HG03066 (cell line): ENCODE measurements around the gene INTS1.
"Not testable (repeated sequence)": the region's sequence is repeated elsewhere in the genome, so short reads cannot be mapped to it uniquely, and the experiment has no call there.

Experiments
- ATAC-seq: cut with Tn5 transposase; IDR thresholded peaks from one replicate; pipeline ENCODE4 v1.9.1; 2021; ENCODE audit warnings: low read depth; ENCODE audit not compliant: unreplicated experiment

The INTS1 gene

DNA sequence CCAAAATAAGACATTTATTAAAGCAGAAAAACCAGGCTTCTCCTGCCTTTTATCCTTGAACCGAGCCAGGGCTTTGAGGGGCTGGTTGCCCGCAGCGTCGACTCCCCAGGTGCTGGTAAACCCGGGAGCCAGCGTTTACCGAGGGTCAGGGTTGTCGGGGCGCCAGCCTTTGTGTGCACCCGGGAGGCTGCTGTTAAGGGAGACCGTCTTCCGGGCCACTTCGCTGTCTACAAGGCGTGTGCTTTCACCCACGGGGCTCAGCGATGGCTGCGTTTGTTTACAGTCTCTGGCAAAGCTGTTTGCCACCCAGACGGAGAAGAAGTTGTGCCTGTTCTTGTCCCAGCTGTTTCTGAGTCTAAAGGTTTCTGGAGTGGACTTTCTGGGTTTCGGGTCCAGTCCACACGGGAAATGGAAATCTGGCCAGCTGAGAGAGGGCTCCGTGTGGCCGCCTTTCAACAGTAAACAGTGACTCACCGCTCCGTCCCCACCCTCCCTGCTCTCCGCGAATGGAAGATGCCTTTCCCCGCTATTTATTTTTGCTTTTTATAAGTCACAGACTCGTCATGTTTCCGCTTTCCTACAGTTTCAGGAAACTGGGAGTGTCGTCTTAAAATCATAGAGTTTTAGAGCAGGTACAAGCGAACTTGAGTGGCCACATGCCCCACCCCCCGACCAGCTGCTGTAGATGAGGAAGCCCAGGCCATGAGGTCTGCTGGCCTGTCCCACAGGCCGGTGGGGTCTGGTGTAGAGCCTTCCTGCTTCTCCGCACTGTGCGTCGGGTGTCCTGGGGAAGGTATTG, 28.5 kb upstream of the INTS1 start:
- no peak for ATAC-seq

DNA sequence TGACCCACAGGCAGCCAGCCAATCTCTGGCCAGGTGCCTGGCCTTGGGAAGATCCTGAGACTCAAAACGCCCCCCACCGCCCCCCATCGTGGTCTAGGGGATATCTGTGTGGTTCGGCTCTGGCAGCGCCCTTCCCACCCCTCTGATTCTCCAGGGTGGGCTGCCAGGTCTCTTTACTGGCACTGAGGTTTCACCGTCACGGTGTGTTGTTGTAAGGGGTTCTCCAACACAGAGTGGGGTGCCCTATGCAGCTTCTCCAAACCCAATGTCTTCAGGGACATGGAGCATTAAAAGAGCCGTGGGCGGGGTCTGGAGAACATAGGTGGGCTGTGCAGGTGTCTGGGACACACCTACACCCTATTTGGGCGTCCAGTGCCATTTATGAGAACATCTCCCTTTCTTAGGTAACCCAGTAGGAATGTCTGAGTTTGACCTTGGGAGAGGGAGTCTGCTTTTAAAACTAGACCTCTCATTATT, 27.8 kb upstream of the INTS1 start:
- no peak for ATAC-seq

DNA sequence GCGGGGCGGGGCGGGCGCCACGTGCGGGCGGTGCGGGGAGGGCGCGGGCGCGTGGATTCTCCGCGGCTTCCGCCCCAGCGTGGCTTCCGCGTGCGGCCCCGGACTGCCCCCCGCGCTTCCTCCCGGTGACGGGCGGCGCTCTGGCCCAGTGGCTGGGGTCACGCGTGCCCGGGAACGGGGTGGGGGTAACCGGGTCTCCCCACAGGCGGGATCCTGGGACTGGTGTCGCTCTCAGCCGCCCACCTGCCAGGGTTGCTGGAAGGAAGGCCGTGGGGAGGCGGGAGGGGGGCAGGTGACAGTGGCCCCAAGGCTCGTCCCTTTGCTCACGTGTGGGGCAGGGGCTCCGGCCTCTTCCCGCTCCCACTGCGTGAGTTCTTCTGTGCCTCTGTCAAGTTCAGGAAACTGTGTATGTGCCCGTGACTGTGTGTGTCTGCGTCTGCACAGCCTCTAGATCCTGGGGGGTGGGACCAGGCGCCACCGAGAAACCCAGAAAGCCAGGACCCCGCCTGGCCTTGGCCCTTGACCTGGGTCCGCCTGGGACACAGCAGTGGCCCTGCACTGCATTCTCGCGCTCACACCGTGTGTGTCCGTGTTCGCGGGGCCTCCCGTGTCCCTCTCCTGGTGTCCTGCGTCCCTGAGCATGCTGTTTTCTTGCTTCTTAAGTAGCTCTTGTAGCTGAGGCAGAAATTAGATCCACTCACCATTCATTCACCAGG, 27.2 kb upstream of the INTS1 start:
- ATAC-seq = no peak

DNA sequence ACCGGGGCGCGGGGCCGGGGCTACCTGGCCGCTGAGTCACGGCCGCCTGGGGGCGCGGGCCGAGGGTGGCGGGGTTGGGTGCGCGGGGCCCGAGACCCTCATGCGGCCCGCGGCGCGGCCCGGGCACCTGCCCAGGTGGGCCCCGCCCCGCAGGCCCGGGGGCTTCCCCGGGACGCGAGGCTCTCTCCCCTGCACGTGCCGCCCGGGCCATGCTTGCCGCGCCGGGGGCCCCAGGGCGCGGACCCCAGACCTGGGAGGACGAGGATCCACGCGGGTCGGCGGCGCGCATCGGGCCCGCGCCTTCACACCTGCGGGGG, 26.7 kb upstream of the INTS1 start:
- no peak for ATAC-seq

DNA sequence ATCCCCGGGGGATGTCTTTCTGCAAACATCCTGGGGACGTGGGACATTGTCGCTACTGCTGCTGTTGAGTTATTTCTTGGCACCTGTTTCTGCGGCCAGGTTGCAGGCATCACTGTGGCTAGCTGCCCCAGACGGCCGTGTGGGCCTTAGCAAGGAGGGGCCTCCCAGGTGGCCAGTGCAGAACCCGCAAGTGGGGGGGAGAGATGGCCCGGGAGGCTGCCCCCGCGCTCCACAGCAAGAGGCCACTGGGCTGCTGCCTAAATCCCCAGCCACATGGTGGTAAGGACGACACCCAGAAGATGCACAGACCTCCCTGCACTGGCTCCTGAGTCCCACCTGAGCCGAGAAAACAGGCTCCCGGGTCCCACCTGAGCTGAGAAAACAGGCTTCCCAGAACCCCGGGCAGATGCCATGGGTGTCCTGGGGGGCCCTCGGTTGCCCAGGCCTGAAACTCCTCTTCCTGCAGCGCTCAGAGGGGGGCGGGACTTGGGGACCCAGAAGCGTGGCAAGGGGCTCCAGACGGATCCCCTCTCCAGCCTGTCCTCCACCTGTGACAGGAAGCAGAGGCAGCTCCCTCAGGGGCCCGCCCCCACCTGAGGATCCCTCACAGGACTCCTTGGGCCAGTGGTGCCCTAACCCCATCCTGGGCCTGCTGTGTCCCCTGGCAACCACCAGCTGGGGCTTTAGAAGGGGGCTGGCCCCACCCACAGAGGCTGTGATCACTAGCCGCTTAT, 25.4 kb upstream of the INTS1 start:
- ATAC-seq = no peak

DNA sequence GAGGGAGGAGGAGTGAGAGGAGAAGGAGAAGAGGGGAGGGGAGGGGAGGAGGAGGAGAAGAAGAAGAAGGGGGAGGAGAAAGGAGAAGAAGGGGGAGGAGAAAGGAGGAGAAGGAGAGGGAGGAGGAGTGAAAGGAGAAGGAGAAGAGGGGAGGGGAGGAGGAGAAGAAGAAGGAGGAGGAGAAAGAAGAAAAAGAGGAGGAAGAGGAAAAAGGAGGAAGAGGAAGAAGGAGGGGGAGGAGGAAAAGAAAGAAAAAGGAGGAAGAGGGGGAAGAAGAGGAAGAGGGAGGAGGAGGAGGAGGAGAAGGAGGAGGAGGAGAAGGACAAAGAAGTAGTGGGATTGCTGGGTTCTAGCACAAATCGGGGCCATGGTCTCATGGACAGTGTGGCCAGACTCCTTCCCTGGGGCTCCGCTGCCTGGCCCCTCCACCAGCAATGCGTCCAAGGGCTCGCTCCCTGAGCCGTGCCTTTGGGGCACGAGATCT, 22.1 kb upstream of the INTS1 start:
- ATAC-seq = no peak

DNA sequence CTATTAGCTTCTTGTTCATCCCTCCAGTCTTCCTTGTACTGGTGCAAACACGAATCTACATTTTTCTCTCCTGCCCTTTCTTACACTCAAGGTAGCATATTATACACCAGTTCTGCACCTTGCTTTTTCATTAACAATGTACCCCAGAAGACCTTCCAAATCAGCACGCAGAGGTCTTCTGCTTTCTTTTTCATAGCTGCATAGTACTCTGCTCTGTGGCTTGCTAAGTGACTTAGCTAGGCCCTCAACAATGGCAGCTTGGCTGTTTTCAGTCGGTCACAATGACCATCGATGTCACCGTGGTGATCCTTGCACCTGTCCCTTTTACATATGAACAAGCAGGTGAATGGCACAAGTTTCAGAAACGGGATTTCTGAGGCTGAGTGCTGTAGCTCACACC, 21.2 kb upstream of the INTS1 start:
- ATAC-seq = no peak

DNA sequence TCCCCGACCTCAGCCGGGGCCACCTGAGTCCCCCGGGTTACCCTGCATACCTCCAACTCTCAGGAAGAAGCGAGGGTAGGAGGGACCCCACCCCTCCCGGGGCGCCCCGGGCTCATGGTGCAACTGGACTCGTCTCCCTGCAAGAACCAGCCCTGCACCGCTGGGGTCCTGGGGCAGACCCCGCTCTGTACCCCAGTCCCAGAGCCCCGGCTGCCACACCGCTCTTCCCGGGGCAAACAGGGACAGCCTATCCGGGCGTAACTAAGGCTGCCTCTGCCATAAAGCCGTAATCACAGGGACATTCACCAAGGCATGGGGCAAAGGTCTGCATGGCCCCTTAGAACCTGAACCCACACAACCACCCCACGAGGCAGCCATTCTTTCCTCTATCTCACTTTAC, 19.7 kb upstream of the INTS1 start:
- ATAC-seq = no peak

DNA sequence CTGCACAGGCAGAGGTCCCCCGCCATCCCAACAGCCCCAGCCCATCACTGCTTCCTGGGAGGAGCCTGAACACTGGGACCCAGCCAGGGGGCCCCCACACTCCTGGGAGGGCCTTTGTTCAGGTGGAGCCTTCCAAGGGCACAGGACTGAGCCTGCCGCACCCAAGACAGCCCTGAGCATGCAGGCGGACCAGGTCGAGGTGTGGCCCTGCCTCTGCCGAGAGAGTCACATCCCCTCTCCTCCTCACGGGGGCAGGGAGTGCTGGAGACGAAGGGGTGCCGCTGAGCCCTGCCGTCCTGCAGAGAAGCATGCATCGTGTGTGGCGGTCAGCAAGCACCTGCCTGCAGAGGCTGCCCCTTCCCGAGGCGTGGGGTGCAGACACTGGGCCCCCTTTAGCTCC, 19.0 kb upstream of the INTS1 start:
- no peak for ATAC-seq

DNA sequence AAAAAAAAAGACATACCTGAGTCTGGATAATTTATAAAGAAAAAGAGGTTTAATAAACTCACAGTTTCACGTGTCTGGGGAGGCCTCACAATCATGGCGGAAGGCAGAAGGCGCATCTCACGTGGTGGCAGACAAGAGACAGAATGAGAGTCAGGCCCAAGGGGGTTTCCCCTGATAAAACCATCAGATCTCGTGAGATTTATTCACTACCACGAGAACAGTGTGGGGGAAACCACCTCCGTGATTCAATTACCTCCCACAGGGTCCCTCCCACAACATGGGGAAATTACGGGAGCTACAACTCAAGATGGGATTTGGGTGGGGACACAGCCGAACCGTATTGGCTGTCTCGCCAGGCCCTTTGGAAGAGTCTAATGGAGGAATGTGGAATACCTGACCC, 17.3 kb upstream of the INTS1 start:
- no peak for ATAC-seq

DNA sequence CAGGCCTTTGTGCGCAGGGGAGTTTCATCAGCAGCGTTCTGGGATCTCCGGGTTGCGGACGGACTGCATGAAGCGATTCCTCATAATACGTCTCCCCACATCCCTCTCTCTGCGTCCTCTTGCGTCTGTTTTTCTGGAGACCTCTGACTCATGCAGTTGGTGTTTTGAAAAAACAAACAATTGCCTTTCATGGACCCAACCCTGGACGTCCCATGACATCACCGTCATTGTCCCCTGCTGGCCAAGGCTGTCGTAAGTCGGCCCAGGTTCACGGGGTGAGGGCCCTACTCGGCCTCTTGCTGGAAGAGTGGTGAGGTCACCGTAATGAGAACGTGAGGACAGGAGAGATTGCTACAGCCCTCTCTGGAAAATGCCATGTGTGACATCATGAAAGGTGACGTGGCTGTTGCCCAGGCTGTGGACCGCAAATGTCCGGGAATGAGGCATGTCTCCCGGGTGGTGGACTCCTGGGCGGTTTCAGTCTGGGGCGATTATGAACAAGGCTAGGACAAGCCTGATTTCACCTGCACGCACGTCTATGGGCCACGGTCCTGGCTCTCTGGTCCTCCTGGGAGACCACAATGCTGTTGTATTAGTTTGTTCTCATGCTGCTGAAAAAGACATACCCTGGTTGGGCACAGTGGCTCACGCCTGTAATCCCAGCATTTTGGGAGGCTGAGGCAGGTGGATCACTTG, 16.5 kb upstream of the INTS1 start:
- ATAC-seq = no peak

DNA sequence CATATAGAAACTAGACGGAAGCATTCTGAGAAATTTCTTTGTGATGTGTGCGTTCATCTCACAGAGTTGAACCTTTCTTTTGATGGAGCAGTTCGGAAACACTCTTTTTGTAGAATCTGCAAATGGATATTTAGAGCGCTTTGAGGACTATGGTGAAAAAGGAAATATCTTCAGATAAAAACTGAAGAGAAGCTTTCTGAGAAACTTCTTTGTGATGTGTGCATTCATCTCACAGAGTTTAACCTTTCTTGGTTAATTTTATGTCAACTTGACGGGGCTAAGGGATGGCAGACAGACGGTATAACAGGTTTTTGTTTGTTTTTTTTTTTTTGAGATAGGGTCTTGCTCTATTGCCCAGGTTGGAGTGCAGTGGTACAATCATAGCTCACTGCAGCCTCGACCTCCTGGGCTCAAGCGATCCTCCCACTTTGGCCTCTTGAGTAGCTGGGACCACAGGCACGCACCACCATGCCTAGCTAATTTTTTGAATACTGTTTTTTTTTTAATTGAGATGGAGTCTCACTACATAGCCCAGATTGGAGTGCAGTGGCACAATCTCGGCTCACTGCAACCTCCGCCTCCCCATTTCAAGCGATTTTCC, 15.2 kb upstream of the INTS1 start:
- ATAC-seq = not testable (repeated sequence)

DNA sequence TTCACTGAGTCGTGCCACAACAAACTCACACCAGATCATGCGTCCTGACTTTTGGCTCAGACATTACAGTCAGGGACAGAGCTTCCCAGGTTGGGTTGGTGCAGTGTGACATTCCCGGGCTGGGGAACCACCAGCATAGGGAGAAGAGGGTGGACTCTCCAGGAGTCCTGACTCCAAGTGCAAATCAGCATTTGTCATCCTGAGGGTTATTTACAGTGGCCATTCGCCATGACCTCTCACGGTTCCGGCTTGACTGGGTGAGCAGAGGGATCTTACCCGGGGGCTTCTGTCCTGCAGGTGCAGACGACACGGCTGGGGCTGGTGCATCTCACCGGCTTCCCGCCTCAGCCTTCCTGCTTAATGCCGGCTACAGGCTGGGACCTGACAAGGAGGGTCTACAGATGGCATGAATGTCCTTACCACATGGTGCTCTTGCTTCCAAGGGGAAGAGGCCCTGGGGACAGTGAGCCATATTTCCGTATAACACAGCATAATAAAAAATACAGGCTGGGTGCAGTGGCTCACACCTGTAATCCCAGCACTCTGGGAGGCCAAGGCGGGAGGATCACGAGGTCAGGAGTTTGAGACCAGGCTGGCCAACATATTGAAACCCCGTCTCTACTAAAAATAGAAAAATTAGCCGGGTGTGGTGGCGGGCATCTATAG, 12.5 kb upstream of the INTS1 start:
- ATAC-seq = no peak

DNA sequence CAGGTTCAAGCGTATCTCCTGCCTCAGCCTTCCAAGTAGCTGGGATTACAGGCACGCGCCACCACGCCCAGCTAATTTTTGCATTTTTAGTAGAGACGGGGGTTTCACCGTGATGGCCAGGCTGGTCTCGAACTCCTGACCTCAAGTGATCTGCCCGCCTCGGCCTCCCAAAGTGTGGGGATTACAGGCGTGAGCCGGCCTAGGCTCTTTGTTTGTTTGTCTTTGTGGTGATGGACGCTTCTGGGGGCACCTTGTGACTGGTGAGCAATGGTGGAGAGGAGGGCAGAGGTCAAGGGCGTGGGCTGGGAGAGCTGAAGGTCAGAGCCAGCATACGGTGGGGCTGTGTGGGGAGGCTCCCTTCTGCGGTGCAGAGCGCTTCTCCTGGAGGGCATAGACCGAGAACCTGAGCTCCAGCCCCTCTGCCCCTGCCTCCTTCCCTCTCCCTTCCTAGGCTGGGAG, 11.3 kb upstream of the INTS1 start:
- not testable (repeated sequence) for ATAC-seq

DNA sequence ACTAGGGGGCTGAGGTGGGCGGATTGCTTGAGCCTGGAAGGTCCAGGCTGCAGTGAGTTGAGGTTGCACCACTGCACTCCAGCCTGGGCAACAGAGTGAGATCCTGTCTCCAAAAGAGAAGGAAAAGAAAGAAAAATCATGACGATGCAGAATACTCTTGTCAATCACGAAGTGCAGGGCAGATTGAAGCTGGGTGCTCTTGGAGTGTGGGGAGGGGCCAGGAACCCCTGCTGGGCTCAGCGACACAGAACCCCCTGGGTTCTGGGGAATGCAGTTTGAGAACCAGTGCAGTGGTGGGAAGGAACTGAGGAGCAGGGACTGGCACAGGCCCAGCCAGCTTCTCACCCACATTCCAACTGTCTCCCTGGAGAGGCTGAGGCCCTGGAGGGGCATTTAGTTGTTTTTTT, 10.8 kb upstream of the INTS1 start:
- no peak for ATAC-seq

DNA sequence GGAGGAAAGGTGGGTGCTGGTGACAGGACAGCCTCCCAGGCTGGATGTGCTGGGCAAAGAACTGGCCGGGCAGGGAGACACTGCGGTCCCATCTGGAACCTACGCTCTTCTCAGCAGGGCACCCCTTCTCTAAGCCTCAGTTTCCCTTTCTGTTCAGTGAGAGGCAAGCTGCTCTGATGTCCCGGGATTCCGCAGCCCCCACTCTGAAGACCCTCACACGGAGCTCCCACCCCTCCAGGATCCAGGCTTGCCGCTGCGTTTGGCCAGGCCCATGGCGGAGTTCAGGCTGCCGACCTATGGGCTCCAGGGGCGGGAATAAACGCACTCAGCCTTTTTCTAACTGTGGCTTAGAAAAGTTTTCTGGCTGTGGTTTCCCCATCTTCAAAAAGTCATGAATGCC, 10.2 kb upstream of the INTS1 start:
- ATAC-seq = no peak

DNA sequence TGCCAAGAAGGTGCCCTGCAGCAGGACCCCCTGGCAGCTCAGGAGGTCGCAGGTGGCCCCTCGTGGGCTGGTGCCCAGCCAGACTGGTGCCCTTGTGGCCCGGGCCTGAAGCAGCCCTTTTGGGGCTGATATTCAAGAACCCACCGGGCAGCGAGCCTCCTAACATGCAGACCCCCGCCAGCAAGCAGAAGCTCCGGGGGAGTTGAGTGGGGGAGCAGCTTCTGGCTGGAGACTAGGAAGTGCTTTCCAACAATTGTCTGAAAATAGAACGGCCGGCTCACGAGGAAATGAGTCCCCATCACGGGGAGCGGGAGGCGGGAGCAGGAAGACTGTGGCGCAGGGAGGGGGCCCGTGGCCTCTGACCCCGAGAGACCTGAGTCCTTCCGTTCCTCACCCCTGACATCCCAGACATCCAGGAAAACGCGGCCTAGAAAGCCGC, 9.5 kb upstream of the INTS1 start:
- no peak for ATAC-seq

DNA sequence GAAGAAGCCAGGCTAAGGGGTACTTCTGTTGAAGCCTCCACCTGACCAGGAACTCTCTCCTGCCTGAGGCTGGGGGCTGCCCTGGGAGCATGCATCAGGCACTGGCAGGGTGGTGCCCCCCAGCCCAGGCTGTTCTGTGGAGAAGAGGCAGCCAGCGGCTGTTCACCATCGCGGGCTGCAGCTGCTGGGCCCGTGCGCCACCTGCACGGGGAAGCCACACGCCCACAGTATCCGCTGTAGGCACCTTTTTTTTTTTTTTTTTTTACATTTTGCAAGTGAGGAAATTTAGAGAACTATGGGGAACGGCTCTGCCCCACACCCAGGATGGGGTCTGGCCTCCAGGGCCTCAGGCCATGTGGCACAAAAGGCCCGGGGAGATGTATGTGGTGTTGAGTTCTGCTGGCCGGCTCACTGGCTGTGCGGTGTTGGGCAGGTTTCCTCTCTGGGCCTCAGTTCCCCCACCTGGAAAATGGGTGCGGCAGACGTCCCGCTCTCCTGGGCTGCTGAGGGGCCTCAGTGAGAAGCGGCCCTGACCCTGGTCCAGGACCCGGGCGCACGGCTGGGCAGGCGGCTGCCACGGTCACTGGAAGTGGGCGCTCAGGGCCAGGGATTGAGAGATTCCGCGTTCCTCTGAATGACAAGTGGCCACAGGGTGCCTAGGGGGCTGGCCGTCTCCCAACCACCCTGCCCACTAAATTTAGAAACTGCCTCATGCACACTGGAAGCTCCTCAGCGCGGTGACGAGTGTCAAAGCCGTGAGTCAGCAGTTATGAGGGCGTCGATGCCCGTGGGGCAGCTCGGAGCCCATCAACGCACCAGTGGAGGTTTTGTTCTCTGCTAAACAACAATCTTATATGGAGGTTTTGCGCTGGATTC, 8.8 kb upstream of the INTS1 start:
- no peak for ATAC-seq
